Epithelial cell of esophagus (primary cell): ENCODE measurements around the gene SLC23A2.
"Not testable (repeated sequence)": the region's sequence is repeated elsewhere in the genome, so short reads cannot be mapped to it uniquely, and the experiment has no call there.

Source experiments
- DNase-seq: peaks from one replicate; pipeline ENCODE4 v3.0.0; 2010; ENCODE audit warnings: low read depth
- H3K4me3 ChIP-seq: 2 replicates; pipeline ENCODE4 v1.5.1; 2011; ENCODE audit warnings: mild to moderate bottlenecking, low read length, control low read depth
- CTCF ChIP-seq: IDR thresholded peaks from 2 replicates; pipeline ENCODE4 v1.5.1; 2011; ENCODE audit warnings: low read depth, mild to moderate bottlenecking, low read length, control low read depth, inconsistent platforms; ENCODE audit not compliant: insufficient read depth; ENCODE audit errors: missing control alignments

Gene SLC23A2

DNA sequence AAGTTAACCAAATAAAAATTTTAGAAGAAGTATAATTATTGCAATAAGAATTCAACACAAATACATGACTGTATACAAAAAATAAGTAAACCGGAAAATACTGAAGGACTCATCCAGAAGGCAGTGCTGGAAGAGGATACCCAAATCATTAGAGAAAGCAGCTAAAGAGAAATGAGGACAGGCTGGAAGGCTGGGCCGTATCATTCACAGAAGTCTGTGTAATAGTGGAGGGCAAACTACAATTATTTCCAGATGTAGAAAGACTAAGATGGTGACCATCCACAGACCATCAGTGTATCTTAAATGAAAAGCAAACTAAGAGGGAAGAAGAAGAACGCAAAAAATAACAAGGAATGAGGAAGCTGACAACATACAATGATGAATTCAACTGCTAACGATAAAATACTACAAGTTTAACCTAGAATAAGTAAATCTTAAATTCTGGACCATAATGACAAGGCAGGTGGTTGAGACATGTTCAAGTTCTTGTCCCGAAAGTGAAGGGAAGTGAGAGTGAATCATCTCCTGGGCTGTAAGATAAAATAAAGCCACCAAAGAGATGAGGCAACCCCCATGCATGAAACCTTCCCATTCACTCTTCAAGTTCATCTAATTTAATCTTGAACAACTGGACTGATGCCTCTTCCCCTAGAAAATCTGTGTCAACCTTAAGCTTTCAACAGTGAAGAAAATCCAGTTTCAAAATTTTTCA lies 71.5 kb downstream of the SLC23A2 start:
- no peak for TF ChIP-seq CTCF
- peak; percentile 40 for DNase-seq

GRCh38 chr20:4926531-4927156 lies 74.7 kb downstream of the SLC23A2 start:
- no peak for DNase-seq
- H3K4me3 ChIP-seq, result no peak overlapping the region
- no peak for TF ChIP-seq CTCF

More for the DNA sequence above, 71.5 kb downstream of the SLC23A2 start:
- no peak overlapping the region for H3K4me3 ChIP-seq

DNA sequence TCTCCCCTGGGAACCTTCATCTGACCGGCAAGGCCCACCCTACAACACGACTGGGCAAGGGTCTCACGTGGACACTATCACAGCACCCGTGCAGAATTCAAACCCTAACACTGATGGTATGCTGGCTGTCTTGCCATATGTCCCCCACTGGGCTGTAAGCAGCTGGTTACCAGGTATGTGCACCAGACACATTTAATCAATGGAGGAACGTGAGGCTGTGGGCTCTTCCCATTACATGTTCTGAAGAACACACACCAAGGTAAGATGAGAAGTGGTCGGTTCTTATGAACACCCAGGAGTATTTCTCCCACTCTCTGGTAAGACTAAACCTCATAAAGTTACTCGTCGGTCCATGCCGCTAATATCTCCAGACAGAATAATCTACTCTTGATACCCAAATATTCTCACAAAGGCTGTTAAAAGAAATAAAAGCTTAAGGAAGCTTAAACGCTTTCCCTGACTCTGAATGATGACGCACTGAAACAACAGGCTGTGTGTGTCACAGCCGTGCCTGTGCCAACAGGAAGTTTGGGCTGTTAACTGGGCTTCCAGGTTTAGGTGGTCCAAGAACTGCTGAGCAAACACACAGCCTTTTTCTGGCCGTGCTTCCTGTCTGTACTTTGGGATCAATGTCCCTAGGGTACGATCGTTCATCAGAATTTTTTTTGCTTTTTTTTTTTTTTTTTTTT lies 75.3 kb downstream of the SLC23A2 start:
- no peak overlapping the region for H3K4me3 ChIP-seq
- peak; percentile 85 for DNase-seq
- TF ChIP-seq CTCF, result no peak

DNA sequence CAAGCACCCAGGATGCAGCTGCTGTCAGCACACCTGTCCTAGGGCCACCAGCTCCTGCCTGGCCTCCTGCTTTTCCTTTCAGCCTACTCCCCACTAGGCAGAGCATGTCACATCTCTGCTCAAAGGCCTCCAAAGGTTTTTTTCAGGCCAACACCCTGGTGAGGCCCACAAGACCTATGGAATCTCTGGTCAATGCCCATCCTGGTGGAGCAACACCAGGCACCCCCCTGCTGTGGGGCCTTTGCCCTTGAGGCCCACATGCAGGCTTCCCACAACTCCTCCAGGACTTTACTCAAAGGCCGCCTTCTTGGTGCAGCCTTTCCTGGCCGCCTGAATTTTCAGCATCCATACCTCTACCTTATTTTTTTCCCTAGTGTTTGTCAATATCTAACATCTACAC lies 76.9 kb downstream of the SLC23A2 start:
- no peak for TF ChIP-seq CTCF
- no peak overlapping the region for H3K4me3 ChIP-seq
- DNase-seq, result no peak

DNA sequence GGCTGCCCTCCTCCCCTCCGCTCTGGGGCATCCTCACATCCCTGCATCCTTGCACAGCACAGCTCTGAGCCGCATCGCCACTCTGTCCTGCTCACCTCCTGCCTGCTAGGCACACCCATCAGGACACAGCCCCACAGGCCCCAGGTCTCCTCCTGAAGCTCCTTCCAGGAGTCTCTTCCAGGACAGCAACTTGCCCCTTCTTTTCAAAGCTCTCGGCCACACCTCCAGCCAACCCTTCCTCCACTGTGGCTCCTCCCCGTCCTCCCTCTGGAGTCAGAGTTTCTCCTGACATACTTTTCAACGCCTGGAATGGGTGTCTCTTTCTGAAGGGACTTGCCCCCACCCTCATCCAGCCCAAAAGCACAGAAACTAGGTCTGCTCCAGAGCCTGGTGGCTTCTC lies 77.3 kb downstream of the SLC23A2 start:
- DNase-seq, result no peak
- no peak for TF ChIP-seq CTCF
- H3K4me3 ChIP-seq, result no peak overlapping the region

DNA sequence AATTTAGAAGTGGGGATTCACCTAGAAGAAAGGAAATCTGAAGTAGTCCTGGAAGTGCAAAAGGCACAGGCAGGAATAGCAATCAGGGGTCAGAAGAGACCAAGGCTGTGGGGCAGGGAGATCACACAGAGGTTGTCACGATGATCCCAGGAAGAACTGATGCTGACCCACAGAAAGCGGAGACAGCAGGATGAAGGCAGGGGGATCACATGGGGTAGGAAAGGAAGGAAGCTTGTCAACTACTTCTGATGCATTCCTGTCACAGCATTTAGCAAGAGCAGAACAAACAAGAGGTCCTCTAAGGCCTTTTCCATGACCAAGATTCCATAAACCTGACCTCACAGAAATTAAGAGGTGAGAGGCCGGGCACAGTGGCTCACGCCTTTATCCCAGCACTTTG lies 79.1 kb downstream of the SLC23A2 start:
- no peak overlapping the region for H3K4me3 ChIP-seq
- DNase-seq, result no peak
- TF ChIP-seq CTCF, result no peak

- not testable (repeated sequence) for DNase-seq
Observed at GRCh38 chr20:4921271-4921670, 80.0 kb downstream of the SLC23A2 start.

More at GRCh38 chr20:4921271-4921670, 80.0 kb downstream of the SLC23A2 start:
- H3K4me3 ChIP-seq, result not testable (repeated sequence)
